GM12878 (cell line): ENCODE measurements around the gene MOV10L1.

Source experiments
- GATAD2B ChIP-seq: fragments of 450-650 bp; conservative IDR thresholded peaks from 2 replicates; pipeline ENCODE4 v1.6.1; 2017; ENCODE audit warnings: low read depth, mild to moderate bottlenecking, moderate library complexity
- TAF1 ChIP-seq: IDR thresholded peaks from 2 replicates; pipeline ENCODE4 v1.6.1; 2011; ENCODE audit warnings: mild to moderate bottlenecking, low read depth, low read length, borderline replicate concordance

DNA sequence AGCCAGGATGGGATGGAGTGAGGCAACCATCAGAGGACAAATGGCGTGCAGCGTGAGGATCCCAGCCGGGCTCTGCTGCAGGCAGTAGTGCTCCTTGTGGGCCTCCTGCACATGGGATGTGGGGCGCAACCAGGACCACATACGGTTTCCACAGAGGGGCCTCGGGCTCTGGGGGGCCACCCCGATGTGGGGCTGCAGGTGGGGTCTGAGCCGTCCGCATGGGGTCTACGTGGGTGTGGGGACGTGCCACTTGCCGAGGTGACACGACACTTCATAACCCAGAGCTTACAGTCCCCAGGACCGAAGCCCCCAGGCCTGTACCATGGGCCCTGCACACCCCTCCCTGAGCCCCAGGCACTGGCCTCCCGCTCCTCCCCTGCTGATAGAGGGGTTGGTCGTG is 42.5 kb upstream of the MOV10L1 start:
- no peak for TF ChIP-seq TAF1
- no peak for TF ChIP-seq GATAD2B
